CD14-positive monocyte (primary cell): Measurements from ENCODE around the gene ARID1B. TPM values are rescaled to one million over a fixed set of nuclear protein-coding genes. Genes with fewer than 3 reads are reported as not detected.
A peak's percentile ranks its signal among the peaks of the same experiment; 100 is the strongest.

Experiments
- DNase-seq, 3 donors: peaks; one replicate each; pipeline ENCODE4 v3.0.0-alpha.2; 2011 to 2022
- H2AFZ ChIP-seq: 2 replicates; pipeline ENCODE4 v1.6.0; 2012; ENCODE audit warnings: mild to moderate bottlenecking, low read depth, low read length, inconsistent platforms; ENCODE audit not compliant: insufficient read depth, poor library complexity, severe bottlenecking
- H3K27ac ChIP-seq, 2 donors: 1 replicate in 1 of 2; 2 replicates in 1 of 2; pipeline ENCODE4 v1.5.1; 2012 to 2013; ENCODE audit warnings: low read length in 2 of 2, control low read depth in 1 of 2, inconsistent platforms in 1 of 2, low read depth in 1 of 2, mild to moderate bottlenecking in 1 of 2
- H3K27me3 ChIP-seq, 2 donors: one replicate each; pipeline versions ENCODE4 v1.6.0 to v1.6.1; 2011 to 2013; ENCODE audit warnings: low read length in 2 of 2; ENCODE audit not compliant: control insufficient read depth in 2 of 2, insufficient read depth in 2 of 2
- H3K36me3 ChIP-seq, 2 donors: replicated peaks in 1 of 2; 1 replicate in 1 of 2; 2 replicates in 1 of 2; pipeline versions ENCODE4 v1.5.1 to v1.6.1; 2012 to 2013; ENCODE audit warnings: low read length in 2 of 2, control low read depth in 1 of 2, inconsistent platforms in 1 of 2, mild to moderate bottlenecking in 1 of 2; ENCODE audit not compliant: insufficient read depth in 2 of 2, control insufficient read depth in 1 of 2
- H3K4me1 ChIP-seq, 2 donors: 1 replicate in 1 of 2; 2 replicates in 1 of 2; pipeline versions ENCODE4 v1.5.1 to v1.6.1; 2012 to 2013; ENCODE audit warnings: low read length in 2 of 2, control low read depth in 1 of 2, inconsistent platforms in 1 of 2, mild to moderate bottlenecking in 1 of 2, moderate library complexity in 1 of 2; ENCODE audit not compliant: insufficient read depth in 2 of 2, control insufficient read depth in 1 of 2
- H3K4me2 ChIP-seq: replicated peaks from 2 replicates; pipeline ENCODE3; 2012; ENCODE audit warnings: low read length, moderate library complexity, mild to moderate bottlenecking; ENCODE audit not compliant: poor library complexity, severe bottlenecking; ENCODE audit errors: extremely low read depth
- H3K4me3 ChIP-seq, 3 experiments: fragments of 200-600 bp in 1 of 3; sonication (generic) in 1 of 3; replicated peaks in 1 of 3; 1 replicate in 2 of 3; 2 replicates in 1 of 3; pipeline ENCODE4 v1.5.1; 2011 to 2013; ENCODE audit warnings: low read length in 3 of 3, mild to moderate bottlenecking in 3 of 3, control low read depth in 2 of 3, low read depth in 2 of 3, inconsistent platforms in 1 of 3, moderate library complexity in 1 of 3
- H3K79me2 ChIP-seq: 2 replicates; pipeline ENCODE4 v1.6.0; 2012; ENCODE audit warnings: mild to moderate bottlenecking, control low read depth, inconsistent platforms, low read length, moderate library complexity; ENCODE audit not compliant: insufficient read depth
- H3K9ac ChIP-seq: 2 replicates; pipeline ENCODE4 v1.6.0; 2017; ENCODE audit warnings: low read length, mild to moderate bottlenecking; ENCODE audit not compliant: insufficient read depth, poor library complexity, severe bottlenecking
- H3K9me3 ChIP-seq, 2 donors: replicated peaks in 1 of 2; 1 replicate in 1 of 2; 2 replicates in 1 of 2; pipeline versions ENCODE4 v1.5.1 to v1.6.1; 2012 to 2013; ENCODE audit warnings: low read length in 2 of 2, control low read depth in 1 of 2; ENCODE audit not compliant: control insufficient read depth in 1 of 2, insufficient read depth in 1 of 2
- H4K20me1 ChIP-seq: 2 replicates; pipeline ENCODE4 v1.6.0; 2012; ENCODE audit warnings: mild to moderate bottlenecking, low read length, control low read depth, moderate library complexity; ENCODE audit not compliant: insufficient read depth
- H3K27ac Mint-ChIP-seq, 7 donors: one replicate each; pipeline ENCODE4 v1.8.0; 2020; ENCODE audit warnings: mild to moderate bottlenecking in 7 of 7, mixed read lengths in 7 of 7, moderate library complexity in 6 of 7, inconsistent platforms in 2 of 7
- H3K27me3 Mint-ChIP-seq, 3 donors: one replicate each; pipeline ENCODE4 v1.8.0; 2021 to 2022; ENCODE audit warnings: low read depth in 3 of 3, mild to moderate bottlenecking in 3 of 3, mixed read lengths in 3 of 3, moderate library complexity in 3 of 3, inconsistent platforms in 1 of 3
- H3K36me3 Mint-ChIP-seq, 2 donors: one replicate each; pipeline ENCODE4 v1.8.0; 2020; ENCODE audit warnings: mixed read lengths in 2 of 2, inconsistent platforms in 1 of 2, mild to moderate bottlenecking in 1 of 2
- H3K4me1 Mint-ChIP-seq: one replicate; pipeline ENCODE4 v1.8.0; 2020; ENCODE audit warnings: mild to moderate bottlenecking, mixed read lengths
- H3K4me3 Mint-ChIP-seq, 2 donors: one replicate each; pipeline ENCODE4 v1.8.0; 2020; ENCODE audit warnings: mild to moderate bottlenecking in 2 of 2, mixed read lengths in 2 of 2, moderate library complexity in 1 of 2
- H3K9me3 Mint-ChIP-seq, 7 donors: one replicate each; pipeline ENCODE4 v1.8.0; 2020 to 2022; ENCODE audit warnings: mixed read lengths in 7 of 7, mild to moderate bottlenecking in 6 of 7, moderate library complexity in 6 of 7, inconsistent platforms in 2 of 7
- WGBS: methylation state at CpG from one replicate; pipeline ENCODE4 v1.1.5; 2013; ENCODE audit warnings: missing lambda C conversion rate; ENCODE audit not compliant: insufficient coverage; 5-methylcytosine and 5-hydroxymethylcytosine counted together
- intact Hi-C, 2 donors: fragments of 100-400 bp; cut with micrococcal nuclease; formaldehyde crosslinking; loops; one replicate each; pipeline versions ENCODE4 v1.15.0 to v1.15.1; 2023
- polyA plus RNA-seq, 3 donors: library from polyadenylated mRNA; depleted of rRNA in 1 of 3; unstranded in 2 of 3; stranded (reverse) in 1 of 3; fragments of 300-500 nt in 2 of 3; fragments of >200 nt in 1 of 3; fragmentation: Illumina TruSeq in 2 of 3; gene quantifications; 1 replicate in 2 of 3; 2 replicates in 1 of 3; pipeline ENCODE4 v1.2.3, GENCODE V29; 2012 to 2021
- TF ChIP-seq, protein P1 (sequence below): fragments of 200-600 bp; IDR thresholded peaks from one replicate; pipeline ENCODE4 v1.8.0; 2022; ENCODE audit warnings: antibody characterized with exemption, mild to moderate bottlenecking

ARID1B gene
- polyA plus RNA-seq, 3 donors, result 3.2 to 22.1 (median 3.8) TPM

DNA sequence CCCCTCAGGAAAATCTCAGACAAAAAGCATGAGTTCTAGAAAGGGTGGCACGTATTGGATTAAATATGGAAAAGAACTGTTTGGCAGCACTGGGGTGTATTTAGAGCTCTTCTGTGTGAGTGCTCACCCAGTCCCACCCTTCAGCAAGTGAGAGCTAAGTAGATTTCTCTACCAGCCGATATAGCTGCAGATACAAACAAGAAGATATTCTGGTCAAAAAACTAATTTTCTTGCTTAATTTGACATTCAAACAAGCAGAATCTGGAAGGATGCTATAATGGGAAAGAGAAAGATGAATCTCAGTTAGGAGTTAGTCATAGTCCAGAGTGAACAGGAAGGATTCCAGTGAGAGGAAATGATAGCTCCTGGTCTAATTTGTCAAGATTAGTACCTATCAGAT, 314.1 kb downstream of the ARID1B start:
- TF ChIP-seq, protein P1, sequence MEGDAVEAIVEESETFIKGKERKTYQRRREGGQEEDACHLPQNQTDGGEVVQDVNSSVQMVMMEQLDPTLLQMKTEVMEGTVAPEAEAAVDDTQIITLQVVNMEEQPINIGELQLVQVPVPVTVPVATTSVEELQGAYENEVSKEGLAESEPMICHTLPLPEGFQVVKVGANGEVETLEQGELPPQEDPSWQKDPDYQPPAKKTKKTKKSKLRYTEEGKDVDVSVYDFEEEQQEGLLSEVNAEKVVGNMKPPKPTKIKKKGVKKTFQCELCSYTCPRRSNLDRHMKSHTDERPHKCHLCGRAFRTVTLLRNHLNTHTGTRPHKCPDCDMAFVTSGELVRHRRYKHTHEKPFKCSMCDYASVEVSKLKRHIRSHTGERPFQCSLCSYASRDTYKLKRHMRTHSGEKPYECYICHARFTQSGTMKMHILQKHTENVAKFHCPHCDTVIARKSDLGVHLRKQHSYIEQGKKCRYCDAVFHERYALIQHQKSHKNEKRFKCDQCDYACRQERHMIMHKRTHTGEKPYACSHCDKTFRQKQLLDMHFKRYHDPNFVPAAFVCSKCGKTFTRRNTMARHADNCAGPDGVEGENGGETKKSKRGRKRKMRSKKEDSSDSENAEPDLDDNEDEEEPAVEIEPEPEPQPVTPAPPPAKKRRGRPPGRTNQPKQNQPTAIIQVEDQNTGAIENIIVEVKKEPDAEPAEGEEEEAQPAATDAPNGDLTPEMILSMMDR, result no peak
- intact Hi-C loops, result no loop called here
- Mint-ChIP-seq H3K27me3 (no peaks in the 10 kb centered on the region), H3K4me1 (peaks cover 8% of the 10 kb centered on the region), H3K9me3 (no peaks in the 10 kb centered on the region), H3K4me3 (no peak overlapping the region), H3K36me3 (peaks cover 40 to 54% of the 10 kb centered on the region in 2 donors), H3K27ac (no peak overlapping the region)
- H3K9me3 ChIP-seq, result no peaks in the 10 kb centered on the region
- H3K9ac ChIP-seq, result no peak overlapping the region
- no peak for DNase-seq
- H3K4me2 ChIP-seq, result no peak overlapping the region
- H4K20me1 ChIP-seq, result peaks cover 8% of the 10 kb centered on the region
- no peaks in the 10 kb centered on the region for H3K79me2 ChIP-seq
- WGBS, result no CpG with 5 or more reads among the region's 2 CpGs
- H3K4me3 ChIP-seq, result no peak overlapping the region
- H3K4me1 ChIP-seq, result no peaks in the 10 kb centered on the region
- H3K27ac ChIP-seq, result no peak overlapping the region
- H3K27me3 ChIP-seq, result no peaks in the 10 kb centered on the region
- no peak overlapping the region for H2AFZ ChIP-seq
- peaks cover 3 to 48% of the 10 kb centered on the region in 2 donors for H3K36me3 ChIP-seq

GRCh38 chr6:157091856-157092460, 314.8 kb downstream of the ARID1B start:
- Histone ChIP-seq H3K79me2 (no peaks in the 10 kb centered on the region), H3K9me3 (no peaks in the 10 kb centered on the region), H3K36me3 (peaks cover 3 to 47% of the 10 kb centered on the region in 2 donors), H3K4me3 (no peak overlapping the region), H4K20me1 (peaks cover 8% of the 10 kb centered on the region), H3K27ac (no peak overlapping the region), H3K4me1 (no peaks in the 10 kb centered on the region), H3K9ac (no peak overlapping the region), H2AFZ (no peak overlapping the region), H3K27me3 (no peaks in the 10 kb centered on the region), H3K4me2 (no peak overlapping the region)
- intact Hi-C loops, result no loop called here
- 100% methylated on average over 1 of the region's 6 CpGs for WGBS
- Mint-ChIP-seq H3K9me3 (no peaks in the 10 kb centered on the region), H3K27ac (peak overlapping the region in 1 of 7 donors; percentile 83), H3K36me3 (peaks cover 34 to 52% of the 10 kb centered on the region in 2 donors), H3K27me3 (no peaks in the 10 kb centered on the region), H3K4me1 (peaks cover 8% of the 10 kb centered on the region), H3K4me3 (no peak overlapping the region)
- TF ChIP-seq, protein P1, result no peak
- DNase-seq, result no peak
